Measurements from ENCODE around the gene SF3B2. TPM values are rescaled to one million over a fixed set of nuclear protein-coding genes. Genes with fewer than 3 reads are reported as not detected.

SF3B2 gene
- total RNA-seq, 1 donor from 2014 or later: 75.5 TPM

DNA sequence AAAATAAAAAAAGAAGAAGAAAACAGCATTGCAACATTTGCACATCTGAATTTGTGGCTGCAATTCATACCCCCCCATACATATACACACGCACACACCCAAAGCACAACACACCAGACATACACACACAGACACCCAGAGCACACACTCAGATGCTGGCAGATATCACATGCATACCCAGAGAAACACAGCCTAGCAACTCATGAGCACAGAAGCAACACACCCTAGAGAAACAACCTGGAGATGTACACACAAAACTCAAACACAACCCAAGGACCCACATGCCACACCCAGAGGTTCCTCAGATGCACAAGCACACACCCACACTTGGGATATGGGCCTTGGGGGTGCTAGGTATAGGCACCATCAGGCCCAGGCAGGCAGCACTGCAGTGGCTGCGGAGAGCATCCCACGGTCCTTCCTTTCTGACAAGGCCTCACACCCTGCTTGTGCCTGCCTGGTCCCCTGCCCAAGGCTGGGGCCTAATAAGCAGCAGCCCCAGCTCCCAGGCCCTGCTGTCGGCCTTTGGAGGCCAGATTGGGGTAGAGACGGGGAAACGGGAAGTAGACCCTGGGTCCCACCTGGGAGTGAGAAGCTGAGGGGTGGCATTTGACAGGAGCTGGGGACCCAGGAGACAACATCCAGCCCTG, 37.2 kb upstream of the SF3B2 start:
- Histone ChIP-seq H3K27ac (replicated peaks) (peak overlapping the region; percentile 56), H3K36me3 (no peaks in the 10 kb centered on the region), H3K4me1 (peaks cover 24% of the 10 kb centered on the region), H3K4me3 (no peak overlapping the region), H3K9me3 (replicated peaks) (no peaks in the 10 kb centered on the region), H3K27me3 (ENCODE audit: low read depth) (peaks cover 30% of the 10 kb centered on the region)
- TF ChIP-seq, protein P1, sequence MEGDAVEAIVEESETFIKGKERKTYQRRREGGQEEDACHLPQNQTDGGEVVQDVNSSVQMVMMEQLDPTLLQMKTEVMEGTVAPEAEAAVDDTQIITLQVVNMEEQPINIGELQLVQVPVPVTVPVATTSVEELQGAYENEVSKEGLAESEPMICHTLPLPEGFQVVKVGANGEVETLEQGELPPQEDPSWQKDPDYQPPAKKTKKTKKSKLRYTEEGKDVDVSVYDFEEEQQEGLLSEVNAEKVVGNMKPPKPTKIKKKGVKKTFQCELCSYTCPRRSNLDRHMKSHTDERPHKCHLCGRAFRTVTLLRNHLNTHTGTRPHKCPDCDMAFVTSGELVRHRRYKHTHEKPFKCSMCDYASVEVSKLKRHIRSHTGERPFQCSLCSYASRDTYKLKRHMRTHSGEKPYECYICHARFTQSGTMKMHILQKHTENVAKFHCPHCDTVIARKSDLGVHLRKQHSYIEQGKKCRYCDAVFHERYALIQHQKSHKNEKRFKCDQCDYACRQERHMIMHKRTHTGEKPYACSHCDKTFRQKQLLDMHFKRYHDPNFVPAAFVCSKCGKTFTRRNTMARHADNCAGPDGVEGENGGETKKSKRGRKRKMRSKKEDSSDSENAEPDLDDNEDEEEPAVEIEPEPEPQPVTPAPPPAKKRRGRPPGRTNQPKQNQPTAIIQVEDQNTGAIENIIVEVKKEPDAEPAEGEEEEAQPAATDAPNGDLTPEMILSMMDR (IDR thresholded peaks at IDR 0.05; ENCODE audit: borderline replicate concordance): no peak
- DNase-seq: no peak
- intact Hi-C loops (cut with micrococcal nuclease): no loop called here

DNA sequence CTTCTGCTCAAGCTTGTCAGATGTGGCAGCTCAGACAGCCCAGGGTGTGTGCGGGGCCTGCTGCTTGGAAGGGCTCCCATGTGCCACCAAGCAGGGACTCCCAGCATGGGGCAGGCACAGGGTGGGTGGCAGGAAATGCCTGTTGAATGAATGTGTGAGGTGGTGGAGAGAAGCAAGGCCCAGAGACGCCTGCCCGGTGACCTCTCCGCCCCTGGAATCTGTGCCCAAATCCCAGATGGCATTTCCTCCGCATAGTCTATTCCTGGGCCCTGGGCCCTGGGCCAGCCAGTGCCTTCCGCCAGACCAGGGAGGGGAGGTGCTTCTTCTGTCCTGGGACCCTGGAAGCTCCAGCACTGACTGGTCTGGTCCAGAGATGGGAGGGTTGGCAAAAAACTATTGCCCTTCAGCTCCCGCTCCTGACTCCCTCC, 36.7 kb upstream of the SF3B2 start:
- H3K36me3 ChIP-seq: no peaks in the 10 kb centered on the region
- TF ChIP-seq, protein P1 (IDR thresholded peaks at IDR 0.05; ENCODE audit: borderline replicate concordance): no peak
- H3K4me3 ChIP-seq: no peak overlapping the region
- peaks cover 30% of the 10 kb centered on the region for H3K27me3 ChIP-seq (ENCODE audit: low read depth)
- H3K9me3 ChIP-seq (replicated peaks): no peaks in the 10 kb centered on the region
- intact Hi-C loops (cut with micrococcal nuclease): no loop called here
- H3K4me1 ChIP-seq: peaks cover 24% of the 10 kb centered on the region
- peak; percentile 32 for DNase-seq
- peak overlapping the region; percentile 56 for H3K27ac ChIP-seq (replicated peaks)

DNA sequence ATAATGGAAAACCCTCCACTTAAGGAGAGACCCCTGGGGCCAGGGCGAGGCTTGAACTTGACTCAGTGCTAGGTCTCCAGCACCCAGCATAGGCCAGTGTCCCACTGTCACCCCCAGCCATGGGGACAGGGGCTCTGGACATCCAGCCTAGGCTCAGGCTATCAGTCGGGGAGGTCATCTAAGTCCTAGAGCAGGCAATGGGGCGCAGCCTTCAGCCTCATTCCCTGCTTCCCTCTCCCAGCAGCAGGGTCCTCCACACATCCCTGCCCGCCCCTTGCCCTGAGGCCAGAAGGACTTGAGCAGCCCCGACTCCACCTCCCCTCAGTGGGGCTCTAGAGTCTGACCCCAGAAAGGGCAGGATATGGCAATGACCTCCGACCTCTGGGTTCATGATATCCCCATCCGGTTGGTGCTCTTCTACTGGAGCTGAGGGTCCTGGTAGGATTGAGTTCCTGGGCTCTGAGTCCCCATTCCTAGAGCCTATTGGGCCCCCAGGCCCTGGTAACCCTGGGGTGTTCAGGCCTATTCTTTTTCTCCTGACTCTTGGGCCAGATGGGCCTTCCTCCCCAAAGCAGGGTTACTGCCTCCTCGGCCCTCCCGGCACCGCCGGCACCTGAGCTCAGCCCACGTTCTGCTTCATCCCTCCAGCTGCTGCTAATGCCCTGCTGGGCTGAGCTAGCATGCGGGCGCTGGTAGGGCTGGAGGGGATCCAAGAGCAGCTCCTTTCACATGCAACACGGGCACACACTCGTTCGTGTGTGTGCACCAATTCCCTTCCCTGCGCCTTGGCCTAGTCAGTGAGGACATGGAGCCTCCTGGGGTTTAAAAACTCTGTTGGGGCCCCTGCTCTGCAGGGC, 36.0 kb upstream of the SF3B2 start:
- no peaks in the 10 kb centered on the region for H3K9me3 ChIP-seq (replicated peaks)
- TF ChIP-seq, protein P1 (IDR thresholded peaks at IDR 0.05; ENCODE audit: borderline replicate concordance): no peak
- peaks cover 30% of the 10 kb centered on the region for H3K27me3 ChIP-seq (ENCODE audit: low read depth)
- H3K4me3 ChIP-seq: no peak overlapping the region
- intact Hi-C loops (cut with micrococcal nuclease): no loop called here
- peaks cover 24% of the 10 kb centered on the region for H3K4me1 ChIP-seq
- peak overlapping the region; percentile 56 for H3K27ac ChIP-seq (replicated peaks)
- no peak for DNase-seq
- H3K36me3 ChIP-seq: no peaks in the 10 kb centered on the region

DNA sequence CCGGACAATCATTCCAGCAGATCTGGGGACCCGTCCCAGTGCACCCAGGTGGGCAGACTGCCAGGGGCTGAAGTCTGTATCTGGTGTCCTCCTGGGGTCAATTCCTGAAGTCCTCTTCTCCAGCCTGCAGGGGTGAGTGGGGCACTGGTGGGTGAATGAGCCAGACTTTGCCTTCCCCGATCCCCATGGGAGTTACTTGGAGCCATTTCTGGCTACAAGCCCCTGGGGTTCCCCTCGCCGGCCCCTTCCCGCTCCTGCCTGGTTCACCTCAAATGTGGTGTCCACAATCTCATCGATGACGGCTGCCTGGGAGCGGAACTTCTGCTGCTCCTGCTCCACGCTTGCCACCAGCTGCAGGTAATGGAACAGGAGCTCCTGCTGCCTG, 35.4 kb upstream of the SF3B2 start:
- intact Hi-C loops (cut with micrococcal nuclease): no loop called here
- Histone ChIP-seq H3K4me1 (peaks cover 22% of the 10 kb centered on the region), H3K36me3 (no peaks in the 10 kb centered on the region), H3K27me3 (ENCODE audit: low read depth) (peaks cover 24% of the 10 kb centered on the region), H3K4me3 (no peak overlapping the region), H3K27ac (replicated peaks) (no peak overlapping the region), H3K9me3 (replicated peaks) (no peaks in the 10 kb centered on the region)
- TF ChIP-seq, protein P1 (IDR thresholded peaks at IDR 0.05; ENCODE audit: borderline replicate concordance): no peak
- DNase-seq: no peak

DNA sequence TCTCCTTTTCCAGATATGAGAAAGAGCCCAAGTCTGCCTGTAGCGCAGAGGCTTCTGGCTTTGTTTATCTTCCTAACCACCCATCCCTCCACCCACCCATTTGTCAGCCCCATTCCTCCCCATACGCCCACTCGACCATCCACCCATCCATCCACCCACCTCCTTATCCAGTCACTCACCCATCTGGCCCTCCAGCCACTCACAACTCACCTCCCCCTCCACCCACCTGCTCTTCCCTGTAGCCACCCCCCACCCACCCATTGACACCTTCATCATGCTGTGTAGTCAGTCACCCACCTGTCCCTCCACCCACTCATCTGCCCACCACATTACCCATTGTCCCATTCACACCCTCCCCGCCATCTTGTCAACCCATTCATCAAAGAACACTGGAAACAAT, 34.8 kb upstream of the SF3B2 start:
- Histone ChIP-seq H3K4me3 (no peak overlapping the region), H3K9me3 (replicated peaks) (no peaks in the 10 kb centered on the region), H3K27me3 (ENCODE audit: low read depth) (peaks cover 19% of the 10 kb centered on the region), H3K4me1 (peaks cover 20% of the 10 kb centered on the region), H3K36me3 (no peaks in the 10 kb centered on the region), H3K27ac (replicated peaks) (no peak overlapping the region)
- DNase-seq: no peak
- TF ChIP-seq, protein P1 (IDR thresholded peaks at IDR 0.05; ENCODE audit: borderline replicate concordance): no peak
- intact Hi-C loops (cut with micrococcal nuclease): no loop called here
